Mesendoderm (in vitro differentiated cells): ENCODE measurements around the gene ZNF792.
"Not testable (repeated sequence)": the region's sequence is repeated elsewhere in the genome, so short reads cannot be mapped to it uniquely, and the experiment has no call there.

ENCODE experiments used
- DNase-seq: peaks from one replicate; pipeline ENCODE4 v3.0.0; 2013
- H2AK5ac ChIP-seq: 2 replicates; pipeline ENCODE4 v1.6.1; 2013; ENCODE audit warnings: low read length, inconsistent platforms
- H2BK120ac ChIP-seq: 2 replicates; pipeline ENCODE4 v1.6.1; 2013; ENCODE audit warnings: low read depth, mild to moderate bottlenecking, low read length, moderate library complexity, mixed read lengths
- H2BK15ac ChIP-seq: replicated peaks from 2 replicates; pipeline ENCODE4 v1.6.1; 2013; ENCODE audit warnings: low read depth, mild to moderate bottlenecking, moderate library complexity
- H2BK5ac ChIP-seq: 2 replicates; pipeline ENCODE4 v1.6.1; 2013; ENCODE audit warnings: low read length, inconsistent platforms
- H3K18ac ChIP-seq: 2 replicates; pipeline ENCODE4 v1.6.1; 2013; ENCODE audit warnings: mild to moderate bottlenecking, low read length, mixed read lengths
- H3K23ac ChIP-seq: one replicate; pipeline ENCODE4 v1.6.1; 2013; ENCODE audit warnings: low read length
- H3K27ac ChIP-seq: 2 replicates; pipeline ENCODE4 v1.5.1; 2013; ENCODE audit warnings: low read depth, mild to moderate bottlenecking, inconsistent platforms, low read length, moderate library complexity
- H3K27me3 ChIP-seq: 2 replicates; pipeline ENCODE4 v1.6.1; 2013; ENCODE audit warnings: low read length, control low read depth, mild to moderate bottlenecking, inconsistent platforms; ENCODE audit not compliant: insufficient read depth, poor library complexity
- H3K36me3 ChIP-seq: 2 replicates; pipeline ENCODE4 v1.6.1; 2013; ENCODE audit warnings: low read length, inconsistent platforms; ENCODE audit not compliant: control insufficient read depth, insufficient read depth
- H3K4ac ChIP-seq: one replicate; pipeline ENCODE4 v1.6.1; 2013; ENCODE audit warnings: low read depth, mild to moderate bottlenecking, low read length, moderate library complexity
- H3K4me1 ChIP-seq: 2 replicates; pipeline ENCODE4 v1.6.1; 2013; ENCODE audit warnings: low read depth, low read length, inconsistent platforms; ENCODE audit not compliant: control insufficient read depth
- H3K4me2 ChIP-seq: 2 replicates; pipeline ENCODE4 v1.6.1; 2013; ENCODE audit warnings: low read length
- H3K4me3 ChIP-seq: 2 replicates; pipeline ENCODE4 v1.5.1; 2013; ENCODE audit warnings: mild to moderate bottlenecking, low read length
- H3K56ac ChIP-seq: one replicate; pipeline ENCODE4 v1.6.1; 2013; ENCODE audit warnings: low read length
- H3K79me1 ChIP-seq: 2 replicates; pipeline ENCODE4 v1.6.1; 2013; ENCODE audit warnings: low read length, inconsistent platforms
- H3K79me2 ChIP-seq: 2 replicates; pipeline ENCODE4 v1.6.1; 2013; ENCODE audit warnings: mild to moderate bottlenecking, low read length; ENCODE audit not compliant: control insufficient read depth, insufficient read depth
- H3K9ac ChIP-seq: 2 replicates; pipeline ENCODE4 v1.6.1; 2013; ENCODE audit warnings: low read length, inconsistent platforms
- H4K5ac ChIP-seq: one replicate; pipeline ENCODE4 v1.6.1; 2013; ENCODE audit warnings: low read length
- H4K8ac ChIP-seq: one replicate; pipeline ENCODE4 v1.6.1; 2013; ENCODE audit warnings: low read depth, mild to moderate bottlenecking, control low read depth, low read length, moderate library complexity
- WGBS: extraction: QIAGEN DNeasy Blood & Tissue Kit; methylation state at CpG from one replicate; pipeline ENCODE4 v1.1.7; 2013; ENCODE audit warnings: low lambda C conversion rate, missing lambda C conversion rate; ENCODE audit not compliant: insufficient coverage; ENCODE audit errors: extremely low coverage; 5-methylcytosine and 5-hydroxymethylcytosine counted together

The ZNF792 gene

GRCh38 chr19:34995551-34995950 lies 31.5 kb upstream of the ZNF792 start:
- H2BK5ac ChIP-seq: no peak overlapping the region
- no peak overlapping the region for H3K56ac ChIP-seq
- H3K4me1 ChIP-seq: peaks cover 4% of the 10 kb centered on the region

GRCh38 chr19:34994643-34995541 lies 30.9 kb upstream of the ZNF792 start:
- Histone ChIP-seq H3K27ac (no peak overlapping the region), H3K4ac (no peak overlapping the region), H4K8ac (no peak overlapping the region), H3K79me1 (no peaks in the 10 kb centered on the region), H3K4me2 (no peak overlapping the region), H4K5ac (no peak overlapping the region), H2BK15ac (no peak overlapping the region), H2BK120ac (no peak overlapping the region), H3K4me1 (peaks cover 4% of the 10 kb centered on the region), H3K18ac (no peak overlapping the region), H2BK5ac (no peak overlapping the region), H3K27me3 (no peaks in the 10 kb centered on the region), H3K56ac (no peak overlapping the region), H3K4me3 (no peak overlapping the region), H2AK5ac (no peak overlapping the region), H3K23ac (no peak overlapping the region), H3K36me3 (no peaks in the 10 kb centered on the region), H3K9ac (no peak overlapping the region), H3K79me2 (no peaks in the 10 kb centered on the region)
- no peak for DNase-seq
- WGBS: no CpG with 5 or more reads among the region's 17 CpGs

More at GRCh38 chr19:34995551-34995950, 31.5 kb upstream of the ZNF792 start:
- no peak for DNase-seq
- H3K27ac ChIP-seq: no peak overlapping the region
- H2BK120ac ChIP-seq: no peak overlapping the region
- no peak overlapping the region for H3K4me3 ChIP-seq
- no peaks in the 10 kb centered on the region for H3K27me3 ChIP-seq
- peaks cover under 1% of the 10 kb centered on the region for H3K79me2 ChIP-seq
- no peak overlapping the region for H3K9ac ChIP-seq
- no peak overlapping the region for H2BK15ac ChIP-seq
- H3K79me1 ChIP-seq: no peaks in the 10 kb centered on the region
- no peaks in the 10 kb centered on the region for H3K36me3 ChIP-seq
- H4K8ac ChIP-seq: no peak overlapping the region
- no peak overlapping the region for H3K4ac ChIP-seq
- WGBS: no CpG with 5 or more reads among the region's 8 CpGs
- no peak overlapping the region for H2AK5ac ChIP-seq
- no peak overlapping the region for H3K18ac ChIP-seq
- H3K23ac ChIP-seq: no peak overlapping the region
- no peak overlapping the region for H4K5ac ChIP-seq
- H3K4me2 ChIP-seq: no peak overlapping the region

- H3K56ac ChIP-seq: no peak overlapping the region
- H3K27ac ChIP-seq: no peak overlapping the region
- no peak overlapping the region for H2BK120ac ChIP-seq
- no peak overlapping the region for H3K4ac ChIP-seq
- no peaks in the 10 kb centered on the region for H3K79me2 ChIP-seq
- H3K18ac ChIP-seq: no peak overlapping the region
- H4K5ac ChIP-seq: no peak overlapping the region
- H3K9ac ChIP-seq: no peak overlapping the region
- no peak overlapping the region for H2AK5ac ChIP-seq
- H4K8ac ChIP-seq: no peak overlapping the region
- no peak overlapping the region for H2BK5ac ChIP-seq
- no peak for DNase-seq
- WGBS: no CpG with 5 or more reads among the region's 9 CpGs
- H3K4me1 ChIP-seq: peaks cover 4% of the 10 kb centered on the region
- H3K4me3 ChIP-seq: no peak overlapping the region
- H3K23ac ChIP-seq: no peak overlapping the region
- H3K79me1 ChIP-seq: no peaks in the 10 kb centered on the region
- H2BK15ac ChIP-seq: no peak overlapping the region
- no peaks in the 10 kb centered on the region for H3K27me3 ChIP-seq
- no peaks in the 10 kb centered on the region for H3K36me3 ChIP-seq
- H3K4me2 ChIP-seq: no peak overlapping the region
These were observed 30.2 kb upstream of the ZNF792 start for GRCh38 chr19:34994286-34994642.

- H2AK5ac ChIP-seq, H3K4me2 ChIP-seq, H4K8ac ChIP-seq, H3K4me3 ChIP-seq, H3K79me1 ChIP-seq, H3K27ac ChIP-seq, H4K5ac ChIP-seq, H3K4ac ChIP-seq, H2BK5ac ChIP-seq, H2BK15ac ChIP-seq, H3K56ac ChIP-seq, H3K4me1 ChIP-seq, H3K18ac ChIP-seq, H2BK120ac ChIP-seq, DNase-seq, H3K9ac ChIP-seq, H3K27me3 ChIP-seq, H3K36me3 ChIP-seq, H3K23ac ChIP-seq, H3K79me2 ChIP-seq: not testable (repeated sequence)
- no CpG with 5 or more reads among the region's 7 CpGs for WGBS
These were observed 28.6 kb upstream of the ZNF792 start for GRCh38 chr19:34992582-34992981.

GRCh38 chr19:34991542-34992333 lies 27.7 kb upstream of the ZNF792 start:
- no peak overlapping the region for H3K56ac ChIP-seq
- no peak overlapping the region for H3K4me2 ChIP-seq
- no peak overlapping the region for H4K8ac ChIP-seq
- no peak overlapping the region for H2BK5ac ChIP-seq
- H3K79me1 ChIP-seq: no peaks in the 10 kb centered on the region
- H3K36me3 ChIP-seq: no peaks in the 10 kb centered on the region
- no peaks in the 10 kb centered on the region for H3K4me1 ChIP-seq
- H3K18ac ChIP-seq: no peak overlapping the region
- no peak overlapping the region for H2BK120ac ChIP-seq
- H3K4ac ChIP-seq: no peak overlapping the region
- no peak overlapping the region for H3K23ac ChIP-seq
- DNase-seq: no peak
- H3K79me2 ChIP-seq: no peaks in the 10 kb centered on the region
- no peak overlapping the region for H4K5ac ChIP-seq
- no peak overlapping the region for H2BK15ac ChIP-seq
- H3K4me3 ChIP-seq: no peak overlapping the region
- no CpG with 5 or more reads among the region's 8 CpGs for WGBS
- H3K9ac ChIP-seq: no peak overlapping the region
- H3K27ac ChIP-seq: no peak overlapping the region
- no peak overlapping the region for H2AK5ac ChIP-seq
- H3K27me3 ChIP-seq: no peaks in the 10 kb centered on the region
